Measurements from ENCODE around the gene ABCG1. TPM values are rescaled to one million over a fixed set of nuclear protein-coding genes. Genes with fewer than 3 reads are reported as not detected.

Gene ABCG1
- polyA plus RNA-seq, 1 donor from 2014 or later, result 14.2 TPM

GRCh38 chr21:42289926-42290325 is 71.0 kb downstream of the ABCG1 start:
- peaks cover 4% of the 10 kb centered on the region for H3K36me3 ChIP-seq (ENCODE audit: insufficient read depth, low read length)

GRCh38 chr21:42290505-42290904 is 71.6 kb downstream of the ABCG1 start:
- Histone ChIP-seq H3K79me2 (replicated peaks; ENCODE audit: insufficient read depth, low read length) (no peaks in the 10 kb centered on the region), H3K4me3 (ENCODE audit: low read length) (no peak overlapping the region), H3K9me2 (ENCODE audit: insufficient read depth, low read length) (no peaks in the 10 kb centered on the region), H3K9me3 (ENCODE audit: low read length) (no peaks in the 10 kb centered on the region), H3F3A (ENCODE audit: insufficient read depth, low read length, poor library complexity, severe bottlenecking) (no peaks in the 10 kb centered on the region), H3K36me3 (ENCODE audit: insufficient read depth, low read length) (peaks cover 4% of the 10 kb centered on the region), H3K27ac (ENCODE audit: low read length) (no peak overlapping the region), H2AFZ (ENCODE audit: low read depth, low read length) (no peak overlapping the region), H3K27me3 (ENCODE audit: insufficient read depth, low read depth, low read length) (no peaks in the 10 kb centered on the region), H3K9ac (ENCODE audit: low read length) (no peak overlapping the region), H4K20me1 (ENCODE audit: insufficient read depth) (no peaks in the 10 kb centered on the region), H3K4me2 (ENCODE audit: low read length) (no peak overlapping the region)
- no peak for TF ChIP-seq MXI1 (conservative IDR thresholded peaks at IDR 0.05; ENCODE audit: poor library complexity, severe bottlenecking)
- TF ChIP-seq RAD21 (conservative IDR thresholded peaks at IDR 0.05), result no peak
- no peak for TF ChIP-seq CTCF (IDR thresholded peaks at IDR 0.05; ENCODE audit: poor library complexity, severe bottlenecking)
- TF ChIP-seq TAF1 (IDR thresholded peaks at IDR 0.05; ENCODE audit: low read depth), result no peak
- TF ChIP-seq POLR2AphosphoS5 (IDR thresholded peaks at IDR 0.05), result no peak
- no peak for TF ChIP-seq EP300 (conservative IDR thresholded peaks at IDR 0.05; ENCODE audit: poor library complexity, severe bottlenecking)
- no peak for TF ChIP-seq EZH2 (IDR thresholded peaks at IDR 0.05; ENCODE audit: borderline replicate concordance, insufficient read depth, low read length, poor library complexity, severe bottlenecking)
- no peak for TF ChIP-seq REST (IDR thresholded peaks at IDR 0.05; ENCODE audit: borderline replicate concordance)
- no peak for TF ChIP-seq SMC3 (conservative IDR thresholded peaks at IDR 0.05; ENCODE audit: poor library complexity)

More at GRCh38 chr21:42289926-42290325, 71.0 kb downstream of the ABCG1 start:
- H3K27me3 ChIP-seq (ENCODE audit: insufficient read depth, low read depth, low read length), result no peaks in the 10 kb centered on the region
- H3K79me2 ChIP-seq (replicated peaks; ENCODE audit: insufficient read depth, low read length), result no peaks in the 10 kb centered on the region
- no peak overlapping the region for H3K4me2 ChIP-seq (ENCODE audit: low read length)
- H3K4me3 ChIP-seq (ENCODE audit: low read length), result no peak overlapping the region
- no peak for TF ChIP-seq TAF1 (IDR thresholded peaks at IDR 0.05; ENCODE audit: low read depth)
- H3F3A ChIP-seq (ENCODE audit: insufficient read depth, low read length, poor library complexity, severe bottlenecking), result no peaks in the 10 kb centered on the region
- H3K9ac ChIP-seq (ENCODE audit: low read length), result no peak overlapping the region
- H3K27ac ChIP-seq (ENCODE audit: low read length), result no peak overlapping the region
- H4K20me1 ChIP-seq (ENCODE audit: insufficient read depth), result no peaks in the 10 kb centered on the region
- no peak overlapping the region for H2AFZ ChIP-seq (ENCODE audit: low read depth, low read length)
- no peaks in the 10 kb centered on the region for H3K9me2 ChIP-seq (ENCODE audit: insufficient read depth, low read length)
- H3K9me3 ChIP-seq (ENCODE audit: low read length), result no peaks in the 10 kb centered on the region
